Colonic mucosa (tissue), 4 donors: ENCODE measurements around the gene RGS17. TPM values are rescaled to one million over a fixed set of nuclear protein-coding genes. Genes with fewer than 3 reads are reported as not detected.

ENCODE experiments used
- DNase-seq: peaks from one replicate; pipeline ENCODE4 v3.0.0-alpha.2; 2020
- H3K27ac ChIP-seq: fragments of 200-600 bp; one replicate; pipeline ENCODE4 v1.8.0; 2021
- H3K27me3 ChIP-seq: fragments of 200-600 bp; one replicate; pipeline ENCODE4 v1.8.0; 2021
- H3K36me3 ChIP-seq: fragments of 200-600 bp; one replicate; pipeline ENCODE4 v1.8.0; 2021
- H3K4me1 ChIP-seq: fragments of 200-600 bp; one replicate; pipeline ENCODE4 v1.8.0; 2021; ENCODE audit warnings: mild to moderate bottlenecking
- H3K4me3 ChIP-seq: fragments of 200-600 bp; one replicate; pipeline ENCODE4 v1.8.0; 2021
- H3K9ac ChIP-seq, 2 donors: one replicate each; pipeline ENCODE4 v1.7.0; 2013; ENCODE audit warnings: control low read depth in 2 of 2, low read depth in 2 of 2, low read length in 2 of 2
- H3K9me3 ChIP-seq: fragments of 200-600 bp; one replicate; pipeline ENCODE4 v1.8.0; 2021
- CTCF ChIP-seq: fragments of 200-600 bp; IDR thresholded peaks from one replicate; pipeline ENCODE4 v1.8.0; 2022; ENCODE audit warnings: antibody characterized with exemption, mild to moderate bottlenecking
- intact Hi-C: fragments of 100-400 bp; cut with DNase I; formaldehyde crosslinking; loops from one replicate; pipeline ENCODE4 v1.14.1; 2022
- total RNA-seq, 2 donors: library from RNA; stranded (reverse); fragmentation: NEBNext Ultra II Directional in 1 of 2; extraction: Animal tissue kit (Norgen Biotek cat#: 25700) in 1 of 2; gene quantifications; one replicate each; pipeline ENCODE4 v1.2.1, GENCODE V29; 2021
- donor health status: healthy.
- donor health status: DM: no; HTN: no; CAD: no.
- donor health status: DM: no; HTN: no; CAD: no.

RGS17 gene
- total RNA-seq, 2 donors from 2014 or later = 0.25 to 0.53 TPM

GRCh38 chr6:153083869-153084268, 47.2 kb downstream of the RGS17 start:
- no peak overlapping the region for H3K4me3 ChIP-seq
- intact Hi-C loops = no loop called here
- no peak overlapping the region for H3K27ac ChIP-seq
- no peaks in the 10 kb centered on the region for H3K36me3 ChIP-seq
- no peak for DNase-seq
- no peaks in the 10 kb centered on the region for H3K4me1 ChIP-seq
- TF ChIP-seq CTCF = no peak
- H3K9me3 ChIP-seq = no peaks in the 10 kb centered on the region
- H3K27me3 ChIP-seq = no peaks in the 10 kb centered on the region
- no peak overlapping the region for H3K9ac ChIP-seq

- H3K4me1 ChIP-seq = no peaks in the 10 kb centered on the region
- H3K9ac ChIP-seq = no peak overlapping the region
- TF ChIP-seq CTCF = no peak
- H3K9me3 ChIP-seq = no peaks in the 10 kb centered on the region
- no peaks in the 10 kb centered on the region for H3K36me3 ChIP-seq
- H3K4me3 ChIP-seq = no peak overlapping the region
- H3K27ac ChIP-seq = no peak overlapping the region
- DNase-seq = no peak
- H3K27me3 ChIP-seq = no peaks in the 10 kb centered on the region
- intact Hi-C loops = loop anchor here (2.0 kb wide), 1 partner anchor 33 kb away; no protein-coding TSS in a partner anchor
Measured at GRCh38 chr6:153081914-153082313, 49.2 kb downstream of the RGS17 start.

- H3K36me3 ChIP-seq = no peaks in the 10 kb centered on the region
- TF ChIP-seq CTCF = no peak
- H3K27ac ChIP-seq = no peak overlapping the region
- H3K4me1 ChIP-seq = no peaks in the 10 kb centered on the region
- DNase-seq = no peak
- intact Hi-C loops = no loop called here
- no peak overlapping the region for H3K9ac ChIP-seq
- H3K4me3 ChIP-seq = no peak overlapping the region
- H3K27me3 ChIP-seq = no peaks in the 10 kb centered on the region
- H3K9me3 ChIP-seq = no peaks in the 10 kb centered on the region
Measured at GRCh38 chr6:153076431-153076830, 54.7 kb downstream of the RGS17 start.

- no peak overlapping the region for H3K4me3 ChIP-seq
- no peak for TF ChIP-seq CTCF
- no peaks in the 10 kb centered on the region for H3K36me3 ChIP-seq
- no peak overlapping the region for H3K9ac ChIP-seq
- no peaks in the 10 kb centered on the region for H3K9me3 ChIP-seq
- no peaks in the 10 kb centered on the region for H3K27me3 ChIP-seq
- DNase-seq = no peak
- H3K27ac ChIP-seq = no peak overlapping the region
- intact Hi-C loops = no loop called here
- H3K4me1 ChIP-seq = no peaks in the 10 kb centered on the region
Measured at GRCh38 chr6:153074761-153075160, 56.3 kb downstream of the RGS17 start.

DNA sequence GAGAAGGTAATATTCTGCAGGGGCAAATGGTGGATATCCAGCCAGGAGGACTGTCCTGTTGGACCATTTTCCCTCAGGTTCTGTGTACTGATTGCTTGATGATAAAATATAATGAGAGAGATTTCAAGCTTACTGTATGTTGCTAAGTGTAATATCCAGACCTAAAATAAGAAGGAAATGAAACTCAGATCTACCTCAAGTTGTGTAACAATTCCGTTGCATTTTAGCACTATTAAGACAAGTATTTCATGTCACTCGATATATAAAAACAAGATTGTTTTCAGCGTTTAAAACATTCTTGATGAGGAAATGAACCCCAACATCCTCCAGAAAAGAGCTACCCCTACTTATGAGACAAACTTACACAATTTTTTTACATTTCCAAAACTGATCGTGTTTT, 57.2 kb downstream of the RGS17 start:
- no peak overlapping the region for H3K27ac ChIP-seq
- H3K9me3 ChIP-seq = no peaks in the 10 kb centered on the region
- no peak overlapping the region for H3K9ac ChIP-seq
- TF ChIP-seq CTCF = no peak
- no peak overlapping the region for H3K4me3 ChIP-seq
- intact Hi-C loops = no loop called here
- H3K4me1 ChIP-seq = no peaks in the 10 kb centered on the region
- DNase-seq = no peak
- H3K27me3 ChIP-seq = no peaks in the 10 kb centered on the region
- H3K36me3 ChIP-seq = no peaks in the 10 kb centered on the region

DNA sequence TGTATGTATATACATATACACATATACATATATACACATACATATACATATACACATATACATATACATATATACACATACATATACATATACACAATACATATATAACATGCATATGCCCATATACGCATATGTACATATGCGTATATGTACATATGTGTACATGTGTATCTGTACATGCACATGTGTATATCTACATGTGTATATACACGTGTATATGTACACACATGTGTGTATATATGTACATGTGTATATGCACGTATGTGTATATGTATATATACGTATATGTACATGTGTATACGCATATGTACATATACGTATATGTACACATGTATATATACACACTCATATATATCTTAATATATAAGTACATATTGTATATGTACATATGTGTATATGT, 60.3 kb downstream of the RGS17 start:
- Histone ChIP-seq H3K9me3 (no peaks in the 10 kb centered on the region), H3K4me3 (no peak overlapping the region), H3K27ac (no peak overlapping the region), H3K4me1 (no peaks in the 10 kb centered on the region), H3K27me3 (no peaks in the 10 kb centered on the region), H3K36me3 (no peaks in the 10 kb centered on the region), H3K9ac (no peak overlapping the region)
- TF ChIP-seq CTCF = no peak
- no peak for DNase-seq
- intact Hi-C loops = no loop called here
